WTC11 (cell line): Measurements from ENCODE around the gene FMO5. TPM values are rescaled to one million over a fixed set of nuclear protein-coding genes. Genes with fewer than 3 reads are reported as not detected.

Source experiments
- CREM ChIP-seq: sonication (generic); formaldehyde crosslinking; IDR thresholded peaks from 2 replicates; pipeline ENCODE4 v1.8.1; 2022; ENCODE audit warnings: mild to moderate bottlenecking, missing genetic modification reagents, moderate library complexity
- ESRRA ChIP-seq: sonication (generic); formaldehyde crosslinking; IDR thresholded peaks from 2 replicates; pipeline ENCODE4 v1.8.1; 2022; ENCODE audit warnings: mild to moderate bottlenecking, missing genetic modification reagents, borderline replicate concordance
- ETV6 ChIP-seq: sonication (generic); formaldehyde crosslinking; IDR thresholded peaks from 2 replicates; pipeline ENCODE4 v1.8.1; 2022; ENCODE audit warnings: mild to moderate bottlenecking, missing genetic modification reagents
- GABPB1 ChIP-seq: sonication (generic); formaldehyde crosslinking; IDR thresholded peaks from 2 replicates; pipeline ENCODE4 v1.8.1; 2023; ENCODE audit warnings: mild to moderate bottlenecking, missing genetic modification reagents
- KAT7 ChIP-seq: sonication (generic); formaldehyde crosslinking; IDR thresholded peaks from 2 replicates; pipeline ENCODE4 v1.8.1; 2023; ENCODE audit warnings: missing genetic modification reagents, mild to moderate bottlenecking, borderline replicate concordance
- NFYB ChIP-seq: sonication (generic); formaldehyde crosslinking; conservative IDR thresholded peaks from 2 replicates; pipeline ENCODE4 v1.8.0; 2022; ENCODE audit warnings: low read depth, missing genetic modification reagents
- NR3C1 ChIP-seq: sonication (generic); formaldehyde crosslinking; conservative IDR thresholded peaks from 2 replicates; pipeline ENCODE4 v1.8.1; 2023; ENCODE audit warnings: low read depth, mild to moderate bottlenecking, missing genetic modification reagents
- OVOL2 ChIP-seq: fragments of 250-450 bp; sonication (Bioruptor Pico); IDR thresholded peaks from 2 replicates; pipeline ENCODE4 v1.9.0; 2021; ENCODE audit warnings: mild to moderate bottlenecking, borderline replicate concordance
- SMAD4 ChIP-seq: sonication (generic); formaldehyde crosslinking; IDR thresholded peaks from 2 replicates; pipeline ENCODE4 v1.8.0; 2022; ENCODE audit warnings: mild to moderate bottlenecking, missing genetic modification reagents
- TCF7 ChIP-seq: sonication (generic); formaldehyde crosslinking; IDR thresholded peaks from 2 replicates; pipeline ENCODE4 v1.8.0; 2022; ENCODE audit warnings: mild to moderate bottlenecking, low read depth, missing genetic modification reagents, moderate library complexity
- TEAD1 ChIP-seq: sonication (generic); formaldehyde crosslinking; IDR thresholded peaks from 2 replicates; pipeline ENCODE4 v1.8.0; 2022; ENCODE audit warnings: mild to moderate bottlenecking, missing genetic modification reagents
- TEAD4 ChIP-seq: sonication (generic); formaldehyde crosslinking; IDR thresholded peaks from 2 replicates; pipeline ENCODE4 v1.8.0; 2022; ENCODE audit warnings: mild to moderate bottlenecking, missing genetic modification reagents
- ZNF263 ChIP-seq: sonication (generic); formaldehyde crosslinking; IDR thresholded peaks from 2 replicates; pipeline ENCODE4 v1.8.1; 2022; ENCODE audit warnings: low read depth, mild to moderate bottlenecking, moderate library complexity, missing genetic modification reagents
- ZNF396 ChIP-seq: fragments of 250-450 bp; sonication (Bioruptor Pico); IDR thresholded peaks from 2 replicates; pipeline ENCODE4 v1.8.0; 2021; ENCODE audit warnings: mild to moderate bottlenecking, moderate library complexity, borderline replicate concordance
- ZNF423 ChIP-seq: fragments of 250-450 bp; sonication (Bioruptor Pico); IDR thresholded peaks from 2 replicates; pipeline ENCODE4 v2.1.2; 2022; ENCODE audit warnings: mild to moderate bottlenecking, moderate library complexity
- total RNA-seq: library from RNA; stranded (reverse); gene quantifications from 3 replicates; pipeline ENCODE4 v1.2.3, GENCODE V29; 2021
- TF ChIP-seq, protein P1 (sequence below): fragments of 200-600 bp; IDR thresholded peaks from 2 replicates; pipeline ENCODE4 v1.8.0; 2022; ENCODE audit warnings: antibody characterized with exemption
- TF ChIP-seq, protein P2 (sequence below): sonication (generic); formaldehyde crosslinking; IDR thresholded peaks from 2 replicates; pipeline ENCODE4 v1.8.1; 2022; ENCODE audit warnings: mild to moderate bottlenecking, moderate library complexity, missing genetic modification reagents
- TF ChIP-seq, protein P3 (sequence below): sonication (generic); formaldehyde crosslinking; IDR thresholded peaks from 2 replicates; pipeline ENCODE4 v1.8.0; 2022; ENCODE audit warnings: mild to moderate bottlenecking, missing genetic modification reagents
- TF ChIP-seq, protein P4 (sequence below): sonication (generic); formaldehyde crosslinking; IDR thresholded peaks from 2 replicates; pipeline ENCODE4 v1.8.1; 2023; ENCODE audit warnings: mild to moderate bottlenecking, missing genetic modification reagents, moderate library complexity
- TF ChIP-seq, protein P5 (sequence below): fragments of 250-450 bp; sonication (Bioruptor Pico); IDR thresholded peaks from 2 replicates; pipeline ENCODE4 v1.9.0; 2021; ENCODE audit warnings: mild to moderate bottlenecking
- TF ChIP-seq, protein P6 (sequence below): fragments of 250-450 bp; sonication (Bioruptor Pico); IDR thresholded peaks from 2 replicates; pipeline ENCODE4 v1.9.0; 2021; ENCODE audit warnings: moderate library complexity, mild to moderate bottlenecking, inconsistent platforms, borderline replicate concordance
- TF ChIP-seq, protein P7 (sequence below): fragments of 250-450 bp; sonication (Bioruptor Pico); IDR thresholded peaks from 2 replicates; pipeline ENCODE4 v2.1.2; 2022; ENCODE audit warnings: mild to moderate bottlenecking, moderate library complexity
- TF ChIP-seq, protein P8 (sequence below): sonication (generic); formaldehyde crosslinking; IDR thresholded peaks from 2 replicates; pipeline ENCODE4 v1.8.0; 2022; ENCODE audit warnings: mild to moderate bottlenecking, missing genetic modification reagents
- TF ChIP-seq, protein P9 (sequence below): sonication (generic); formaldehyde crosslinking; IDR thresholded peaks from 2 replicates; pipeline ENCODE4 v1.8.1; 2023; ENCODE audit warnings: mild to moderate bottlenecking, moderate library complexity, missing genetic modification reagents

FMO5 gene
- total RNA-seq, 1 experiment from 2014 or later: 3.3 TPM

DNA sequence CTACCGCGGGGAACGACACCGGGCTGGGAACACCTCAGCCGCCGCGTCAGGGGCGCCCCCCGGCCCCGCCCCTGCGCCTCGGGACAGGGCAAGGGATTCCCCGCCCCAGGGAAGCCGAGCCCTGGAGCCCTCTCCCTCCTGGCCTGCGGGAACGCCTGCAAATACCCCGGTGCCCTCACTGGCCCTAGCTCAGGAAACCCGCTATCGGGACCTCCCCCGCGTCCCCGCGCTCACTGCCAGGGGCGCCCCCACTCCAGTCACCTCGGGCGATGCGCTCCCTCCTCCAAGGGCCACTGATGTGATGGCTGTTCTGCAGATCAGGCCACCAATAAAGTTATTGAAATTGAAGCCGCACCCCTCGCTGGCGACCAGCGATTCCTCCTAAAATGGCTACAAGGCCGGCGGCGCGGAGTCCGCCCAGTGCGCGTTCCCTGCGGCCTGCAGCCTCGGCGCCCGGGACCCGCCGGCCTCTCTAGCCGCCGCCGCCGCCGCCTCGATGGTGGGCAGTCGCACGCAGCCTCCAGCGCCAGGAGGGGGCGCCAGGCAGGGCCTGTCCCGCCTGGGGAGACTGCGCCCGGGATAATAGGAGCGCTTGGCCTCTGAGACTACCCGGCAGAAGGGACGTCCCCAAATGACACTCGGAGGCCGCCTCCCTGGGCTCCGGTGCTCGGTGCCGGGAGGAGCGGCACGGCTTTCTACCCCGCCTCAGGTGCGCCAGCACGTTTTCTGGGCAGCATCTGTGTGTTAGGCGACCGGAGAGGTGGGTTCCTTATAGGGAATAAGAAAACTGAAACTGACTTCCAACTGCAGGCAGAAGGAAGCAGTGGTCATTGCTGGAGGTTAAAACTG lies 52.7 kb downstream of the FMO5 start, which contains the start of gene PRKAB2 (continued):
- TF ChIP-seq, protein P1, sequence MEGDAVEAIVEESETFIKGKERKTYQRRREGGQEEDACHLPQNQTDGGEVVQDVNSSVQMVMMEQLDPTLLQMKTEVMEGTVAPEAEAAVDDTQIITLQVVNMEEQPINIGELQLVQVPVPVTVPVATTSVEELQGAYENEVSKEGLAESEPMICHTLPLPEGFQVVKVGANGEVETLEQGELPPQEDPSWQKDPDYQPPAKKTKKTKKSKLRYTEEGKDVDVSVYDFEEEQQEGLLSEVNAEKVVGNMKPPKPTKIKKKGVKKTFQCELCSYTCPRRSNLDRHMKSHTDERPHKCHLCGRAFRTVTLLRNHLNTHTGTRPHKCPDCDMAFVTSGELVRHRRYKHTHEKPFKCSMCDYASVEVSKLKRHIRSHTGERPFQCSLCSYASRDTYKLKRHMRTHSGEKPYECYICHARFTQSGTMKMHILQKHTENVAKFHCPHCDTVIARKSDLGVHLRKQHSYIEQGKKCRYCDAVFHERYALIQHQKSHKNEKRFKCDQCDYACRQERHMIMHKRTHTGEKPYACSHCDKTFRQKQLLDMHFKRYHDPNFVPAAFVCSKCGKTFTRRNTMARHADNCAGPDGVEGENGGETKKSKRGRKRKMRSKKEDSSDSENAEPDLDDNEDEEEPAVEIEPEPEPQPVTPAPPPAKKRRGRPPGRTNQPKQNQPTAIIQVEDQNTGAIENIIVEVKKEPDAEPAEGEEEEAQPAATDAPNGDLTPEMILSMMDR: peak; percentile 75
- TF ChIP-seq, protein P2, sequence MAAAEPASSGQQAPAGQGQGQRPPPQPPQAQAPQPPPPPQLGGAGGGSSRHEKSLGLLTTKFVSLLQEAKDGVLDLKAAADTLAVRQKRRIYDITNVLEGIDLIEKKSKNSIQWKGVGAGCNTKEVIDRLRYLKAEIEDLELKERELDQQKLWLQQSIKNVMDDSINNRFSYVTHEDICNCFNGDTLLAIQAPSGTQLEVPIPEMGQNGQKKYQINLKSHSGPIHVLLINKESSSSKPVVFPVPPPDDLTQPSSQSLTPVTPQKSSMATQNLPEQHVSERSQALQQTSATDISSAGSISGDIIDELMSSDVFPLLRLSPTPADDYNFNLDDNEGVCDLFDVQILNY (CRISPR knock-in tag): peak; percentile 21; the same call in 1 of the 2 replicates
- TF ChIP-seq ESRRA: peak; percentile 39; the same call in 1 of the 2 replicates
- TF ChIP-seq GABPB1 (CRISPR knock-in tag): peak; percentile 65; the same call in 1 of the 2 replicates
- no peak for TF ChIP-seq KAT7 (CRISPR knock-in tag)
- TF ChIP-seq, protein P3, sequence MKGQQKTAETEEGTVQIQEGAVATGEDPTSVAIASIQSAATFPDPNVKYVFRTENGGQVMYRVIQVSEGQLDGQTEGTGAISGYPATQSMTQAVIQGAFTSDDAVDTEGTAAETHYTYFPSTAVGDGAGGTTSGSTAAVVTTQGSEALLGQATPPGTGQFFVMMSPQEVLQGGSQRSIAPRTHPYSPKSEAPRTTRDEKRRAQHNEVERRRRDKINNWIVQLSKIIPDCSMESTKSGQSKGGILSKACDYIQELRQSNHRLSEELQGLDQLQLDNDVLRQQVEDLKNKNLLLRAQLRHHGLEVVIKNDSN (CRISPR knock-in tag): no peak
- TF ChIP-seq NFYB (CRISPR knock-in tag): no peak
- TF ChIP-seq NR3C1 (CRISPR knock-in tag): no peak
- TF ChIP-seq TEAD1: 0 out of 2 replicates have a peak, but pooled peaks have one; percentile 14
- TF ChIP-seq, protein P4, sequence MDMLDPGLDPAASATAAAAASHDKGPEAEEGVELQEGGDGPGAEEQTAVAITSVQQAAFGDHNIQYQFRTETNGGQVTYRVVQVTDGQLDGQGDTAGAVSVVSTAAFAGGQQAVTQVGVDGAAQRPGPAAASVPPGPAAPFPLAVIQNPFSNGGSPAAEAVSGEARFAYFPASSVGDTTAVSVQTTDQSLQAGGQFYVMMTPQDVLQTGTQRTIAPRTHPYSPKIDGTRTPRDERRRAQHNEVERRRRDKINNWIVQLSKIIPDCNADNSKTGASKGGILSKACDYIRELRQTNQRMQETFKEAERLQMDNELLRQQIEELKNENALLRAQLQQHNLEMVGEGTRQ: peak; percentile 40; the same call in 1 of the 2 replicates
- TF ChIP-seq, protein P5, sequence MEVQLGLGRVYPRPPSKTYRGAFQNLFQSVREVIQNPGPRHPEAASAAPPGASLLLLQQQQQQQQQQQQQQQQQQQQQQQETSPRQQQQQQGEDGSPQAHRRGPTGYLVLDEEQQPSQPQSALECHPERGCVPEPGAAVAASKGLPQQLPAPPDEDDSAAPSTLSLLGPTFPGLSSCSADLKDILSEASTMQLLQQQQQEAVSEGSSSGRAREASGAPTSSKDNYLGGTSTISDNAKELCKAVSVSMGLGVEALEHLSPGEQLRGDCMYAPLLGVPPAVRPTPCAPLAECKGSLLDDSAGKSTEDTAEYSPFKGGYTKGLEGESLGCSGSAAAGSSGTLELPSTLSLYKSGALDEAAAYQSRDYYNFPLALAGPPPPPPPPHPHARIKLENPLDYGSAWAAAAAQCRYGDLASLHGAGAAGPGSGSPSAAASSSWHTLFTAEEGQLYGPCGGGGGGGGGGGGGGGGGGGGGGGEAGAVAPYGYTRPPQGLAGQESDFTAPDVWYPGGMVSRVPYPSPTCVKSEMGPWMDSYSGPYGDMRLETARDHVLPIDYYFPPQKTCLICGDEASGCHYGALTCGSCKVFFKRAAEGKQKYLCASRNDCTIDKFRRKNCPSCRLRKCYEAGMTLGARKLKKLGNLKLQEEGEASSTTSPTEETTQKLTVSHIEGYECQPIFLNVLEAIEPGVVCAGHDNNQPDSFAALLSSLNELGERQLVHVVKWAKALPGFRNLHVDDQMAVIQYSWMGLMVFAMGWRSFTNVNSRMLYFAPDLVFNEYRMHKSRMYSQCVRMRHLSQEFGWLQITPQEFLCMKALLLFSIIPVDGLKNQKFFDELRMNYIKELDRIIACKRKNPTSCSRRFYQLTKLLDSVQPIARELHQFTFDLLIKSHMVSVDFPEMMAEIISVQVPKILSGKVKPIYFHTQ: no peak
- TF ChIP-seq, protein P6, sequence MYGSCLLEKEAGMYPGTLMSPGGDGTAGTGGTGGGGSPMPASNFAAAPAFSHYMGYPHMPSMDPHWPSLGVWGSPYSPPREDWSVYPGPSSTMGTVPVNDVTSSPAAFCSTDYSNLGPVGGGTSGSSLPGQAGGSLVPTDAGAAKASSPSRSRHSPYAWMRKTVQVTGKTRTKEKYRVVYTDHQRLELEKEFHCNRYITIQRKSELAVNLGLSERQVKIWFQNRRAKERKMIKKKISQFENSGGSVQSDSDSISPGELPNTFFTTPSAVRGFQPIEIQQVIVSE: no peak
- peak; percentile 80; the same call in 1 of the 2 replicates for TF ChIP-seq SMAD4 (CRISPR knock-in tag)
- TF ChIP-seq ETV6 (CRISPR knock-in tag): peak; percentile 85
- TF ChIP-seq, protein P7, sequence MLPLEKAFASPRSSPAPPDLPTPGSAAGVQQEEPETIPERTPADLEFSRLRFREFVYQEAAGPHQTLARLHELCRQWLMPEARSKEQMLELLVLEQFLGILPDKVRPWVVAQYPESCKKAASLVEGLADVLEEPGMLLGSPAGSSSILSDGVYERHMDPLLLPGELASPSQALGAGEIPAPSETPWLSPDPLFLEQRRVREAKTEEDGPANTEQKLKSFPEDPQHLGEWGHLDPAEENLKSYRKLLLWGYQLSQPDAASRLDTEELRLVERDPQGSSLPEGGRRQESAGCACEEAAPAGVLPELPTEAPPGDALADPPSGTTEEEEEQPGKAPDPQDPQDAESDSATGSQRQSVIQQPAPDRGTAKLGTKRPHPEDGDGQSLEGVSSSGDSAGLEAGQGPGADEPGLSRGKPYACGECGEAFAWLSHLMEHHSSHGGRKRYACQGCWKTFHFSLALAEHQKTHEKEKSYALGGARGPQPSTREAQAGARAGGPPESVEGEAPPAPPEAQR (CRISPR knock-in tag): no peak
- TF ChIP-seq OVOL2 (CRISPR knock-in tag): no peak
- TF ChIP-seq CREM (CRISPR knock-in tag): peak; percentile 27; the same call in 1 of the 2 replicates
- TF ChIP-seq, protein P8, sequence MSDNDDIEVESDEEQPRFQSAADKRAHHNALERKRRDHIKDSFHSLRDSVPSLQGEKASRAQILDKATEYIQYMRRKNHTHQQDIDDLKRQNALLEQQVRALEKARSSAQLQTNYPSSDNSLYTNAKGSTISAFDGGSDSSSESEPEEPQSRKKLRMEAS (CRISPR knock-in tag): peak; percentile 40; the same call in 1 of the 2 replicates
- TF ChIP-seq, protein P9, sequence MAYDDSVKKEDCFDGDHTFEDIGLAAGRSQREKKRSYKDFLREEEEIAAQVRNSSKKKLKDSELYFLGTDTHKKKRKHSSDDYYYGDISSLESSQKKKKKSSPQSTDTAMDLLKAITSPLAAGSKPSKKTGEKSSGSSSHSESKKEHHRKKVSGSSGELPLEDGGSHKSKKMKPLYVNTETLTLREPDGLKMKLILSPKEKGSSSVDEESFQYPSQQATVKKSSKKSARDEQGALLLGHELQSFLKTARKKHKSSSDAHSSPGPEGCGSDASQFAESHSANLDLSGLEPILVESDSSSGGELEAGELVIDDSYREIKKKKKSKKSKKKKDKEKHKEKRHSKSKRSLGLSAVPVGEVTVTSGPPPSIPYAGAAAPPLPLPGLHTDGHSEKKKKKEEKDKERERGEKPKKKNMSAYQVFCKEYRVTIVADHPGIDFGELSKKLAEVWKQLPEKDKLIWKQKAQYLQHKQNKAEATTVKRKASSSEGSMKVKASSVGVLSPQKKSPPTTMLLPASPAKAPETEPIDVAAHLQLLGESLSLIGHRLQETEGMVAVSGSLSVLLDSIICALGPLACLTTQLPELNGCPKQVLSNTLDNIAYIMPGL (CRISPR knock-in tag): peak; percentile 96
- TF ChIP-seq ZNF423 (CRISPR knock-in tag): no peak
- TF ChIP-seq TEAD4 (CRISPR knock-in tag): no peak
- no peak for TF ChIP-seq ZNF396
- no peak for TF ChIP-seq TCF7 (CRISPR knock-in tag)
- peak; percentile 72 for TF ChIP-seq ZNF263 (CRISPR knock-in tag)
